ENCODE data around the gene SLC29A1.

The SLC29A1 gene

DNA sequence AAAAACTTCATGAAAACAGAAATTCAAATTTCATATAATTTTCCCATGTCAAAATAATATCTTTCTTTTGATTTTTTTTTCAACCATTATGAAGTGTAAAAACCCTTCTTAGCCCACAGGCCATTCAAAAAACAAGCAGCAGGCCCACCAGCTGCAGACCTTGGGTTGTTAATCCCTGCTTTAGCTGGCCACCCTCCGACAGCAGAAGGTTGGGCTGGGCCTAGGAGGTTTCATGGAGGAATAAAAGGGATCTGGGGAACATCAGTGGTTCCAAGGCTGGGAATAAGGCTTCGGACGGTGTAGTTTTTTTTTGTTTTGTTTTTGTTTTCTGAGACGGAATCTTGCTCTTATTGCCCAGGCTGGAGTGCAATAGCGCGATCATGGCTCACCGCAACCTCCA lies 19.9 kb downstream of the SLC29A1 start:
- H3K27me3 ChIP-seq (ENCODE audit: insufficient read depth, low read length), result no peaks in the 10 kb centered on the region
- H3K9me3 ChIP-seq (ENCODE audit: insufficient read depth, low read depth, low read length), result no peaks in the 10 kb centered on the region
- no peak overlapping the region for H3K4me3 ChIP-seq (ENCODE audit: low read length)
- peaks cover 6% of the 10 kb centered on the region for H3K36me3 ChIP-seq (ENCODE audit: insufficient read depth, low read length)
- H3K27ac ChIP-seq (ENCODE audit: low read depth, low read length), result no peak overlapping the region
- no peak overlapping the region for H3K9ac ChIP-seq (ENCODE audit: low read depth, low read length)
- 91% methylated on average over 7 of the region's 7 CpGs for WGBS
- peaks cover 8% of the 10 kb centered on the region; the same call in 1 of the 2 replicates for H3K4me1 ChIP-seq (ENCODE audit: insufficient read depth, low read length)

DNA sequence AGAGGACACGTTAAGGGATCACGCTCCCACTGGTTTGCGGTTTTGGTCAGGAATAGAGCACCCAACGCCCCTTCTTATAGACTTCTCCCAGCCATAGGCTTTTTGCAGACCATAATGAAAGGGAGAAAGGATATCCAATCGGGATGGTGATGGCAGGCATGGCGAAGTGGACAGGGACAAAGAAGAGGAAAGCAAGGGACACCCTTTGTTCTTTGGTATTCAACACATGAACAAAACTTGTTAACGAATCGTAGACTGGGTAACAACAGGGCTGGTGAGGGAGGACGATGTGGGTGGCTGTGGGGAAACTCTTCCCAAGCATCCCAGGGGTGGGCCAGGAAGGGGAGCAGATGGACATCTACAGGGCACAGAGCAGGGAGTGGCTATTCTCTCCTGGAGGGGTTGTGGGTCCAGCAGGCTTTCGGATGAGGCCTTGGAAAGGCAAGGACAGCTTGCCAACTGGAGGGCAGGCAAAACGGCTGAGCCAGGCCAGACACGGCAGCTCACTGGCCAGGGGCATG lies 22.1 kb downstream of the SLC29A1 start:
- Histone ChIP-seq H3K27me3 (ENCODE audit: insufficient read depth, low read length) (no peaks in the 10 kb centered on the region), H3K9me3 (ENCODE audit: insufficient read depth, low read depth, low read length) (no peaks in the 10 kb centered on the region), H3K36me3 (ENCODE audit: insufficient read depth, low read length) (peaks cover 27% of the 10 kb centered on the region), H3K4me1 (ENCODE audit: insufficient read depth, low read length) (peaks cover 19% of the 10 kb centered on the region; the same call in 1 of the 2 replicates), H3K27ac (ENCODE audit: low read depth, low read length) (peak overlapping the region; percentile 34), H3K9ac (ENCODE audit: low read depth, low read length) (peak overlapping the region; percentile 40), H3K4me3 (ENCODE audit: low read length) (peak overlapping the region; percentile 76)
- WGBS, result 68% methylated on average over 12 of the region's 12 CpGs

GRCh38 chr6:44245912-44246662 lies 22.7 kb downstream of the SLC29A1 start:
- Histone ChIP-seq H3K27ac (ENCODE audit: low read depth, low read length) (peak overlapping the region; percentile 91), H3K36me3 (ENCODE audit: insufficient read depth, low read length) (peaks cover 33% of the 10 kb centered on the region), H3K27me3 (ENCODE audit: insufficient read depth, low read length) (no peaks in the 10 kb centered on the region), H3K4me1 (ENCODE audit: insufficient read depth, low read length) (peaks cover 19% of the 10 kb centered on the region; the same call in 1 of the 2 replicates), H3K4me3 (ENCODE audit: low read length) (peak overlapping the region; percentile 76), H3K9me3 (ENCODE audit: insufficient read depth, low read depth, low read length) (no peaks in the 10 kb centered on the region), H3K9ac (ENCODE audit: low read depth, low read length) (peak overlapping the region; percentile 99)
- 1% methylated on average over 56 of the region's 62 CpGs for WGBS

GRCh38 chr6:44246663-44247337 lies 23.4 kb downstream of the SLC29A1 start, which contains the start of gene HSP90AB1:
TSS of gene HSP90AB1 (plus strand) at chr6:44247101. CDS start at chr6:44248630, 1,529 bp downstream.
- under 1% methylated on average over 34 of the region's 34 CpGs for WGBS
- Histone ChIP-seq H3K9ac (ENCODE audit: low read depth, low read length) (peak within 1 kb of the TSS; percentile 99), H3K4me1 (ENCODE audit: insufficient read depth, low read length) (peaks cover 19% of the 10 kb centered on the region; the same call in 1 of the 2 replicates), H3K27ac (ENCODE audit: low read depth, low read length) (peak within 1 kb of the TSS; percentile 91), H3K36me3 (ENCODE audit: insufficient read depth, low read length) (peaks cover 41% of the 10 kb centered on the region), H3K4me3 (ENCODE audit: low read length) (peak within 1 kb of the TSS; percentile 76), H3K27me3 (ENCODE audit: insufficient read depth, low read length) (no peaks in the 10 kb centered on the region), H3K9me3 (ENCODE audit: insufficient read depth, low read depth, low read length) (no peaks in the 10 kb centered on the region)

DNA sequence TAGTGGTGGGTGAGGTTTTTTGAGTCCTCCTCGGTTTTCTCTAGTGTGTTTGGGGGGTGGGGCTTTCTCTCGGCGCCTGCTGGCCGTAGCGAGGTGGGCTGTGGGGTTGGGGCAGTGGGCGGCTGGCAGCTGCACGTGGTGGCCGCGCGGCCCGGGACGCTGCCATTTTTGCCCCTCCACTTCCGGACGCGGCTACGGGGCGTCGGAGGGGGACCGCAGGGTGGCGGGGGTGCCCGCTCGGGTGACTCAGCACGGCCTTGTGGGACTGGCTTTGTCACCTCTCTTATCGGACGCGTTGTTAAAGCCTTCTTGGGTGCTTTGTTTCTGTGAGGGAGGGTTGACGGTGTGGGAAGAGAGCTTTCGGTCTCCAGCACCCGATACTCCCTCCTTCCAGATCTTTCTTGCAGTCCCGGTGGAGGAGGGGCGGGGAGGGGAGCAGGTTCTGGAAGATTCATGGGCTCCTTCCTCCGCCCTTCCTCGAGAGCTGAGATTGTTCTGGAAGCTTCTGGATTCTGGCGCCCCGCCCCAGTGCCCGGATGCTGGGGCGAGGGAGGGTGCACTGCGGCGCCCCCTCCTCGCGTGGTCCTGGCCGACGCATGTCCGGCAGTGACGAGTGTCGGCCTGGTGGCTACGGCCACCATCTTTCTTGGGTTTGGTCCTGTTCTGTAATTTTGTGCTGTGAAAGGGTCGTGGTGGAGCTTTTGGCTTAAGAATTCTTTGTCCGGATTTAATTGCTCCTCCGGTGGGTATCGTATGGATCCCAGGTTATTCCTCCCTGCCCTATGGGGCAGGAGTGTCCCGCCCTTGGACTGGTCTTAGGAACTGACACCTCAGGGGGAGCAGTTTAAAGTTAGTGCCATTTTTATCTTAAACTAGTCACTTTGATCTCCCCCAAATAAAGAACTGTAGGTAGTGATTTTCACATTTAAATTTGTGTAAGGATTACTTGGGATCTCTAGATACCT lies 24.2 kb downstream of the SLC29A1 start:
- H3K4me1 ChIP-seq (ENCODE audit: insufficient read depth, low read length), result peaks cover 19% of the 10 kb centered on the region; the same call in 1 of the 2 replicates
- peak overlapping the region; percentile 89 for H3K27ac ChIP-seq (ENCODE audit: low read depth, low read length)
- H3K27me3 ChIP-seq (ENCODE audit: insufficient read depth, low read length), result no peaks in the 10 kb centered on the region
- peak overlapping the region; percentile 76 for H3K4me3 ChIP-seq (ENCODE audit: low read length)
- peak overlapping the region; percentile 99 for H3K9ac ChIP-seq (ENCODE audit: low read depth, low read length)
- H3K36me3 ChIP-seq (ENCODE audit: insufficient read depth, low read length), result peaks cover 49% of the 10 kb centered on the region
- WGBS, result under 1% methylated on average over 51 of the region's 52 CpGs
- H3K9me3 ChIP-seq (ENCODE audit: insufficient read depth, low read depth, low read length), result no peaks in the 10 kb centered on the region

- Histone ChIP-seq H3K4me1 (ENCODE audit: insufficient read depth, low read length) (peaks cover 19% of the 10 kb centered on the region; the same call in 1 of the 2 replicates), H3K27me3 (ENCODE audit: insufficient read depth, low read length) (no peaks in the 10 kb centered on the region), H3K4me3 (ENCODE audit: low read length) (peak overlapping the region; percentile 76), H3K9ac (ENCODE audit: low read depth, low read length) (peak overlapping the region; percentile 99), H3K27ac (ENCODE audit: low read depth, low read length) (peak overlapping the region; percentile 62; the same call in 1 of the 2 replicates), H3K36me3 (ENCODE audit: insufficient read depth, low read length) (peaks cover 58% of the 10 kb centered on the region), H3K9me3 (ENCODE audit: insufficient read depth, low read depth, low read length) (no peaks in the 10 kb centered on the region)
- 62% methylated on average over 1 of the region's 1 CpG for WGBS
These were observed 25.2 kb downstream of the SLC29A1 start for GRCh38 chr6:44248579-44248978.

- peaks cover 19% of the 10 kb centered on the region; the same call in 1 of the 2 replicates for H3K4me1 ChIP-seq (ENCODE audit: insufficient read depth, low read length)
- H3K27ac ChIP-seq (ENCODE audit: low read depth, low read length), result peak overlapping the region; percentile 62; the same call in 1 of the 2 replicates
- H3K4me3 ChIP-seq (ENCODE audit: low read length), result peak overlapping the region; percentile 76
- 89% methylated on average over 9 of the region's 9 CpGs for WGBS
- no peaks in the 10 kb centered on the region for H3K27me3 ChIP-seq (ENCODE audit: insufficient read depth, low read length)
- H3K9me3 ChIP-seq (ENCODE audit: insufficient read depth, low read depth, low read length), result no peaks in the 10 kb centered on the region
- H3K9ac ChIP-seq (ENCODE audit: low read depth, low read length), result peak overlapping the region; percentile 99
- H3K36me3 ChIP-seq (ENCODE audit: insufficient read depth, low read length), result peaks cover 65% of the 10 kb centered on the region
These were observed 25.8 kb downstream of the SLC29A1 start for GRCh38 chr6:44249082-44249748.

- Histone ChIP-seq H3K4me1 (ENCODE audit: insufficient read depth, low read length) (peaks cover 16% of the 10 kb centered on the region; the same call in 1 of the 2 replicates), H3K27me3 (ENCODE audit: insufficient read depth, low read length) (no peaks in the 10 kb centered on the region), H3K36me3 (ENCODE audit: insufficient read depth, low read length) (peaks cover 74% of the 10 kb centered on the region), H3K4me3 (ENCODE audit: low read length) (peak overlapping the region; percentile 76; the same call in 1 of the 2 replicates), H3K9ac (ENCODE audit: low read depth, low read length) (peak overlapping the region; percentile 5; the same call in 1 of the 2 replicates), H3K27ac (ENCODE audit: low read depth, low read length) (peak overlapping the region; percentile 28; the same call in 1 of the 2 replicates), H3K9me3 (ENCODE audit: insufficient read depth, low read depth, low read length) (no peaks in the 10 kb centered on the region)
- 93% methylated on average over 4 of the region's 6 CpGs for WGBS
These were observed 26.8 kb downstream of the SLC29A1 start for GRCh38 chr6:44250067-44250717.

GRCh38 chr6:44250718-44251123 lies 27.3 kb downstream of the SLC29A1 start:
- H3K9me3 ChIP-seq (ENCODE audit: insufficient read depth, low read depth, low read length), result no peaks in the 10 kb centered on the region
- H3K27ac ChIP-seq (ENCODE audit: low read depth, low read length), result peak overlapping the region; percentile 28; the same call in 1 of the 2 replicates
- peaks cover 80% of the 10 kb centered on the region for H3K36me3 ChIP-seq (ENCODE audit: insufficient read depth, low read length)
- H3K9ac ChIP-seq (ENCODE audit: low read depth, low read length), result peak overlapping the region; percentile 5; the same call in 1 of the 2 replicates
- peak overlapping the region; percentile 76; the same call in 1 of the 2 replicates for H3K4me3 ChIP-seq (ENCODE audit: low read length)
- H3K4me1 ChIP-seq (ENCODE audit: insufficient read depth, low read length), result peaks cover 15% of the 10 kb centered on the region; the same call in 1 of the 2 replicates
- WGBS, result 95% methylated on average over 3 of the region's 3 CpGs
- H3K27me3 ChIP-seq (ENCODE audit: insufficient read depth, low read length), result no peaks in the 10 kb centered on the region
